22Rv1 (cell line): ENCODE results near the gene TBC1D19.
"Not testable (repeated sequence)": the region's sequence is repeated elsewhere in the genome, so short reads cannot be mapped to it uniquely, and the experiment has no call there.

Experiments
- H3K27ac ChIP-seq: fragments of 450-650 bp; 2 replicates; pipeline ENCODE4 v1.5.1; 2017
- ZFX ChIP-seq: fragments of 450-650 bp; IDR thresholded peaks from 2 replicates; pipeline ENCODE4 v1.6.1; 2017; ENCODE audit warnings: antibody characterized with exemption, borderline replicate concordance
- TF ChIP-seq, protein P1 (sequence below): fragments of 450-650 bp; IDR thresholded peaks from 2 replicates; pipeline ENCODE4 v1.5.1; 2017; ENCODE audit warnings: mild to moderate bottlenecking

TBC1D19 gene

DNA sequence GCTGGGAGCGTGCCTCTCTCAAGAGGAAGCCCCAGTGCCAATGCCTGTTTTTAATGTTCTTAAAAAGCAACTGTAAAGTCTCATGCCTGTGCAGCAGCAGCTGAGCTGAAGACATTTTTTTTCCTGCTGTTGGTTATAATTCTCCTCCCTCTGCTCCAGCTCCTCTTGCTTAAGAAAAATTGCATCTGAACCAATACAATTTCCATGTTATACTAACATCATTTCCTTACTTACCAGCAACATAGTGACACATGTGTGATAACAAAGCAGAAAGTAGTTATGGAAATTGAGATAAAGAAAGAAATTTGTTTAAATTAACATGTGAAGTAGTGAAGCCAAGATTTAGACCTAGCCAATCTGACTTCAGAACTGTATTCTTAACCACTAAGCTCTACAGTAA is 101.4 kb downstream of the TBC1D19 start:
- TF ChIP-seq ZFX: no peak
- TF ChIP-seq, protein P1, sequence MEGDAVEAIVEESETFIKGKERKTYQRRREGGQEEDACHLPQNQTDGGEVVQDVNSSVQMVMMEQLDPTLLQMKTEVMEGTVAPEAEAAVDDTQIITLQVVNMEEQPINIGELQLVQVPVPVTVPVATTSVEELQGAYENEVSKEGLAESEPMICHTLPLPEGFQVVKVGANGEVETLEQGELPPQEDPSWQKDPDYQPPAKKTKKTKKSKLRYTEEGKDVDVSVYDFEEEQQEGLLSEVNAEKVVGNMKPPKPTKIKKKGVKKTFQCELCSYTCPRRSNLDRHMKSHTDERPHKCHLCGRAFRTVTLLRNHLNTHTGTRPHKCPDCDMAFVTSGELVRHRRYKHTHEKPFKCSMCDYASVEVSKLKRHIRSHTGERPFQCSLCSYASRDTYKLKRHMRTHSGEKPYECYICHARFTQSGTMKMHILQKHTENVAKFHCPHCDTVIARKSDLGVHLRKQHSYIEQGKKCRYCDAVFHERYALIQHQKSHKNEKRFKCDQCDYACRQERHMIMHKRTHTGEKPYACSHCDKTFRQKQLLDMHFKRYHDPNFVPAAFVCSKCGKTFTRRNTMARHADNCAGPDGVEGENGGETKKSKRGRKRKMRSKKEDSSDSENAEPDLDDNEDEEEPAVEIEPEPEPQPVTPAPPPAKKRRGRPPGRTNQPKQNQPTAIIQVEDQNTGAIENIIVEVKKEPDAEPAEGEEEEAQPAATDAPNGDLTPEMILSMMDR: no peak

DNA sequence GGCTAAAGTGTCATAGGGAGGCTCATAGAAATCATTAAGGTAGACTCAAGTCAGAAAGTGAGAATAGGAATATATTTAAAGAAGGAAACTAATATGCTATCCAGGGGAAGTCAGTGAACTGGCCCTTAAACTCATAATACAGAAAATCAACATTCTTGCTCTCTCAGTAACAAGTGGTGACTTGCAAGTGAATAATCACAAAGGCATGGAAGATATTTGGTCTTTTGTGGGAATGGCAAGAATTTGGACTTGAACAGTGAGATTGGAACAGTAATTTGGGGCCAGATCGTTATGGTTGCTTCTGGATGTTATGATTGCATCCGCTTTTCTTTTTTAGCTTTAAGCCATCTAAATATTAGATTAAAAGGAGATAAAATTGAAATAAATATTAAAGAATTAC is 103.8 kb downstream of the TBC1D19 start:
- TF ChIP-seq, protein P1: no peak
- no peak for TF ChIP-seq ZFX

More for the DNA sequence above, 101.4 kb downstream of the TBC1D19 start:
- no peak overlapping the region for H3K27ac ChIP-seq

DNA sequence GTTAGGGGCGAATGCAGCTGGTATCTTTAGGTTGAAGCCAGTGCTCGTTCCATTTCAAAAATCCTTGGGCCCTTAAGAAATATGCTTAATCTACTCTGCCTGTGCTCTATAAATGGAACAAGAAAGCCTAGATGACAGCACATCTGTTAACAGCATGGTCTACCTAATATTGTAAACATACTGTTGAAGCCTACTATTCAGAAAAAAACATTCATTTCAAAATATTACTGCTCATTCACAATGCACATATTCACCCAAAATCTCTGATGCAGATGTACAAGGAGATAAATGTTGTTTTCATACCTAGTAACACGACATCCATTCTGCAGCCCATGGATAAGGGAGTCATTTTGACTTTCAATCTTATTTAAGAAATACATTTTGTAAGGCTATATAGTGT is 106.6 kb downstream of the TBC1D19 start:
- H3K27ac ChIP-seq: no peak overlapping the region
- TF ChIP-seq ZFX: no peak
- TF ChIP-seq, protein P1: no peak

More for the DNA sequence above, 103.8 kb downstream of the TBC1D19 start:
- H3K27ac ChIP-seq: no peak overlapping the region

DNA sequence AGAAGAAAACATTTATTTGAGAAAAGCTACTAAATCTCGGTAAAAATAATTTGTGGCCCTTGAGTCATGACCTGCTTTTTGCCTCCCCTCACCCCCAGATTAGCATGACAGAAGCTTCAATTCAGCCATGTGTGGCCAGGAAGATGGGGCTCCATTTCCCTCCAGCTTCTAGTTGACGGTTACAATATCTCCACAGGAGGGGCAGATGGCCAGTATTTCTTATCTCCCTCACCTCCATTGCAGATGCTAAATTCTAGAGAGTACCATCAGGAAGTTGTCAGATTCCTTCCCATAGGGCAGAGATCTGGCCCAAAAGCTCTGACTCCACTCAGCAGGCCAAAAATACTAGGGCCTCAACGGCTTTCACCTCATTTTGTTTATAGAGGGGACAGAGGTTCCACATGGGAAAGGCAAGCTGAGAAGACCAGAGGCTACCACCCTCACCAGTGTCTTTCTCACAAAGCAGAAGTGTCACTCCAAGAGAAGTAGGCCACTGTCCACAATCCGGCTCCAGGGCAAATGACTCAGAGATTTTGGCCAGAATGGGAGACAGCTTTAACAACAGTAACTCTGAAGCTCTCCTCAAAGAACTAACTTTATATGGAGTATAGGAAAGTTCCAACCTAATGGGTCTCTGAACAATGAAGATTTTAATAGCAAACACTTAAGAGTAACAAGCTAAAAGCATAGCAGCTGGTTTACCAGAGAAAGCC is 108.3 kb downstream of the TBC1D19 start:
- TF ChIP-seq, protein P1: no peak
- no peak for TF ChIP-seq ZFX
- no peak overlapping the region for H3K27ac ChIP-seq

DNA sequence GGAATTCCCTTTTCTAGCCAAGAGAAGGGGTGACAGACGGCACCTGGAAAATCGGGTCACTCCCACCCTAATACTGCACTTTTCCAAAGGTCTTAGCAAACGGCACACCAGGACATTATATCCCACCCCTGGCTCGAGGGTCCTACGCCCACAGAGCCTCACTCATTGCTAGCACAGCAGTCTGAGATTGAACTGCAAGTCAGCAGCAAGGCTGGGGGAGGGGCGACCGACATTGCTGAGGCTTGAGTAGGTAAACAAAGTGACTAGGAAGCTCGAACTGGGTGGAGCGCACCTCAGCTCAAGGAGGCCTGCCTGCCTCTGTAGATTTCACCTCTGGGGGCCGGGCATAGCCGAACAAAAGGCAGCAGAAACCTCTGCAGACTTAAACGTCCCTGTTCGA is 110.2 kb downstream of the TBC1D19 start:
- not testable (repeated sequence) for H3K27ac ChIP-seq

DNA sequence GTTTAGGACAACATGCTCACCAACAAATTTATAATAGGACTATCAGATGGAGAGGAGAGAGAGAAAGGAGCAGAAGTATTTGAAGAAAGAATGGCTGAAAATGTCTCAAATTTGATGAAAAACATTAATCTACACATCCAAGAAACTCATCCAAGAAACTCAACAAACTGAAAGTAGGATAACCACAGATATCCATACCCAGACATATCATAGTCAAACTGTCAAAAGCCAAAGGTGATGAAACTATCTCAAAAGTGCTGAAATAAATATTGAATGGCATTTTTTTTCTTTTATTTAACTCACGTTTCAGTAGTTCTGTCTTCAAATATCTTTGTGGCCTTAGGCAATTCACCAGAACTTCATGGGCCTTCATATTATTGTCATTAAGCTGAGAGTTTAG is 116.2 kb downstream of the TBC1D19 start:
- TF ChIP-seq, protein P1: no peak
- no peak for TF ChIP-seq ZFX
- H3K27ac ChIP-seq: no peak overlapping the region

DNA sequence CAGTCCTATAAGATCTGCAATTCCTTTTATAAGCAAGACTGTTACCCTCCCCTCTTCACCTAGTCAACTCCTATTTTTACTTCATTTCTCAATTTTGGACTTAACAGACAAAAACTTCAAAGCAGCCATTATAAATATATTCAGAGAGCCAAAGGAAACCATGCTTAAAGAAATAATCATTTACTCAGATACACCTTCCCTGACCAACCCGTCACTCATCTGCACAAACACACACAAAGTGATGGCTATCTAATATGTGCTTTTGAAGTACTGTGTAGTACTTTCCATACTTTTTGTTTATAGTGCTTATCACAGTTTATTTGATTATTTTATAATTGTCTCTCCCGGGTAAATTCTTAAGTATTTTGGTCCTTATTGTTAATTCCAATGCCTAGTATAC is 117.2 kb downstream of the TBC1D19 start:
- no peak overlapping the region for H3K27ac ChIP-seq
- TF ChIP-seq, protein P1: no peak
- TF ChIP-seq ZFX: no peak

DNA sequence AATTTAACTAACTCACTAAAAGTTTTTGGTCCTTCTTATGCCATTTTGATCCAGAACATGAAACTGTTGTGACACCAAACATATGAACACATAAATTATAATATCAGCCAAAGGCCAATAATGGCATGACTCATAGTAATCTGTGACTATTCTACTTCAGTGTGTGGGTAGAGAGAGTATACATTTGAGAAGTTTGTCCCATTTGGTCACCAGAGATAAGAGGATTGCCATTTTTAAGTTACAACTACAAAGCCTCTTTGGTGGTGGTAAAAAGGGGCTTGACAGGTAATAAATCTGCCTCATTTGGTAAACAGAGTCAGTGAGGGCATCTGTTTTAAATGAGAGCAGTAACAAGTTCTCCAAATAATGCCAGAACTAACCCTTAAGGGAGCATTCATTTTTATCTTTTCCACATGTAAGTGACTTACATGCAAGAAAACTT is 117.9 kb downstream of the TBC1D19 start:
- TF ChIP-seq, protein P1: no peak
- TF ChIP-seq ZFX: no peak

More for the DNA sequence above, 117.9 kb downstream of the TBC1D19 start:
- H3K27ac ChIP-seq: no peak overlapping the region
